GM04503 (cell line): ENCODE data around the gene PPIL4.

Experiments used
- DNase-seq: peaks from one replicate; pipeline ENCODE4 v3.0.0-alpha.2; 2012; ENCODE audit warnings: low read depth

Gene PPIL4

GRCh38 chr6:149459761-149460160, 86.1 kb downstream of the PPIL4 start:
- no peak for DNase-seq

DNA sequence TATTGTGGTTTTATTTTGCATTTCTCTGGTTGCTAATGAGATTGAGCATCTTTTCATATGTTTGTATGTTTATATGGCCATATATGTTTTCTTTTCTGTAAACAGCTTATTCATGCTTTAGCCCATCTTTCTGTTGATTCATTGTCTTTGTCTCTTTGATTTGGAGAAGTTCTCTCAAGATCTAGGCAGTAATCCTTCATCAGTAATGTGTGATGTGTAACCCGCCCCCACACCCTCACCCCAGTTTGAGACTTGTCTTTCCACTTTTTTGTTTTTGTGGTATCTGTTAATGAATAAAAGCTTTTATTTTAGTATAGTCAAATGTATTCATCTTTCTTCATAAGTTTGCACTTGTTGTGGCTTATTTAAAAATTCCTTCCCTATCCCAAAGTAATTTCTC, 87.0 kb downstream of the PPIL4 start:
- no peak for DNase-seq

- no peak for DNase-seq
Measured at GRCh38 chr6:149458196-149458595, 87.6 kb downstream of the PPIL4 start.

DNA sequence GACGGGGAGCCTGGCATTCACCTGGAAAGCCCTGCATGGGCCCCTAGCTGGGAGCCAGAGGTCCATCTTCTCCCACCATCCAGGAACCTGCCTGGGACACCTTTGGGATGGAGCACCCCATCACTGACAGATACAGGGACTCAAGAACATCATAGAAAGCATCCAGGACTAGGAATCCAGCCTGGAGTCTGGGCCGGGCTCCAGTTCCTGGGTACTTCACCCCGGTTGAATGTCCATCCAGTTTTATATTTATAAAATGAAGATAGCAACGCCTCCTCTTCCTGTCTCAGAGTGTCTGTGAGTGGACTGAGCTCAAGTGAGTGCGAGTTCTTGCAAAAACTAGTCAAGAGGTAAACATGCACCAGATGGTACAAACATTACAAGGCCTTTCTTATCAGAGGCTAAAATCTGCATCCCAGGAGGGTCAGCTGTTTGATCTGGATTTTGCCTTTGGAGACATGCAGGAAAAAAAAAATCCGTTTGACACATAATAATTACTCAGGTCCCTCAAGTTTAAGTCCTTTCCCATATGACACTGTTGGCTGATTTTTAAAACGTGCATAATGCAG, 88.4 kb downstream of the PPIL4 start:
- no peak for DNase-seq

- DNase-seq = no peak
Measured at GRCh38 chr6:149456311-149457021, 89.4 kb downstream of the PPIL4 start.

GRCh38 chr6:149455031-149455732, 90.7 kb downstream of the PPIL4 start:
- no peak for DNase-seq
